IMR-90 (cell line): ENCODE data around the gene RAB11FIP4. TPM values are rescaled to one million over a fixed set of nuclear protein-coding genes. Genes with fewer than 3 reads are reported as not detected.

Experiments
- ATAC-seq: fragments of 200-7000 bp; cut with Tn5 transposase; 2 replicates; pipeline ENCODE4 v1.9.1; 2020; ENCODE audit warnings: low read depth, mild to moderate bottlenecking, moderate library complexity
- BruUV-seq: library from RNA; stranded (reverse); fragments of 400-500 nt; replicated peaks from 2 replicates; lab custom pipeline; 2021; lab: Mats Ljungman, UMichigan
- CTCF ChIA-PET: fragments of 300-600 bp; formaldehyde crosslinking; extraction: SDS; loops from one replicate; lab custom pipeline; 2021; ENCODE audit warnings: antibody characterized with exemption; lab: Yijun Ruan, JAX
- POLR2A ChIA-PET: fragments of 300-600 bp; sonication (Branson Sonifier 250); formaldehyde crosslinking; loops from one replicate; lab custom pipeline; 2022; ENCODE audit warnings: antibody characterized with exemption; ENCODE audit not compliant: unreplicated experiment; lab: Charles Lee
- DNase-seq: peaks from one replicate; pipeline ENCODE4 v3.0.0; 2013
- H2AFZ ChIP-seq: replicated peaks from 2 replicates; pipeline ENCODE3; 2013; ENCODE audit warnings: low read length, mild to moderate bottlenecking; ENCODE audit not compliant: poor library complexity
- H2AK5ac ChIP-seq: 2 replicates; pipeline ENCODE4 v1.6.1; 2013; ENCODE audit warnings: low read depth, low read length, inconsistent platforms
- H2AK9ac ChIP-seq: replicated peaks from 2 replicates; pipeline ENCODE3; 2013; ENCODE audit warnings: mild to moderate bottlenecking, low read depth, low read length, moderate library complexity; ENCODE audit not compliant: poor library complexity
- H2BK120ac ChIP-seq: 2 replicates; pipeline ENCODE4 v1.6.1; 2013; ENCODE audit warnings: low read depth, low read length, inconsistent platforms
- H2BK15ac ChIP-seq: 3 replicates; pipeline ENCODE4 v1.6.1; 2013; ENCODE audit warnings: low read depth, low read length, inconsistent platforms
- H2BK20ac ChIP-seq: 2 replicates; pipeline ENCODE4 v1.6.1; 2013; ENCODE audit warnings: low read depth, mild to moderate bottlenecking, inconsistent platforms, low read length, moderate library complexity
- H2BK5ac ChIP-seq: 2 replicates; pipeline ENCODE4 v1.6.1; 2013; ENCODE audit warnings: mild to moderate bottlenecking, low read depth, low read length, inconsistent platforms; ENCODE audit not compliant: poor library complexity, severe bottlenecking
- H3K14ac ChIP-seq: replicated peaks from 2 replicates; pipeline ENCODE4 v1.6.1; 2013; ENCODE audit warnings: low read depth, low read length, inconsistent platforms
- H3K18ac ChIP-seq: 2 replicates; pipeline ENCODE4 v1.6.1; 2013; ENCODE audit warnings: low read depth, low read length, control low read depth
- H3K23ac ChIP-seq: 2 replicates; pipeline ENCODE4 v1.6.1; 2013; ENCODE audit warnings: low read depth, low read length, inconsistent platforms
- H3K27ac ChIP-seq: 2 replicates; pipeline ENCODE4 v1.5.1; 2013; ENCODE audit warnings: mild to moderate bottlenecking, control low read depth, low read length; ENCODE audit not compliant: insufficient read depth
- H3K27me3 ChIP-seq: 2 replicates; pipeline ENCODE4 v1.6.1; 2013; ENCODE audit warnings: low read length; ENCODE audit not compliant: control insufficient read depth, insufficient read depth
- H3K36me3 ChIP-seq: 2 replicates; pipeline ENCODE4 v1.6.1; 2013; ENCODE audit warnings: low read length, mixed read lengths; ENCODE audit not compliant: control insufficient read depth, insufficient read depth
- H3K4ac ChIP-seq: 2 replicates; pipeline ENCODE4 v1.6.1; 2013; ENCODE audit warnings: low read depth, low read length, inconsistent platforms
- H3K4me1 ChIP-seq: 2 replicates; pipeline ENCODE4 v1.6.1; 2013; ENCODE audit warnings: low read length, mixed read lengths; ENCODE audit not compliant: control insufficient read depth, insufficient read depth
- H3K4me2 ChIP-seq: 2 replicates; pipeline ENCODE4 v1.6.1; 2013; ENCODE audit warnings: low read depth, mild to moderate bottlenecking, control low read depth, low read length, moderate library complexity
- H3K4me3 ChIP-seq: 2 replicates; pipeline ENCODE4 v1.5.1; 2013; ENCODE audit warnings: low read depth, mild to moderate bottlenecking, control low read depth, low read length, moderate library complexity; ENCODE audit not compliant: insufficient read depth
- H3K56ac ChIP-seq: 2 replicates; pipeline ENCODE4 v1.6.1; 2013; ENCODE audit warnings: low read length, inconsistent platforms; ENCODE audit not compliant: insufficient read depth; ENCODE audit errors: extremely low read depth
- H3K79me1 ChIP-seq, 2 experiments: 2 replicates each; pipeline ENCODE4 v1.6.1; 2013; ENCODE audit warnings: low read length in 2 of 2, inconsistent platforms in 1 of 2, low read depth in 1 of 2
- H3K9ac ChIP-seq: 2 replicates; pipeline ENCODE4 v1.6.1; 2013; ENCODE audit warnings: low read depth, low read length, control low read depth
- H3K9me1 ChIP-seq: 2 replicates; pipeline ENCODE4 v1.6.1; 2013; ENCODE audit warnings: low read length, inconsistent platforms; ENCODE audit not compliant: insufficient read depth
- H3K9me3 ChIP-seq: 2 replicates; pipeline ENCODE4 v1.6.1; 2013; ENCODE audit warnings: low read length; ENCODE audit not compliant: control insufficient read depth, insufficient read depth
- H4K20me1 ChIP-seq: 2 replicates; pipeline ENCODE4 v1.6.1; 2013; ENCODE audit warnings: low read length, inconsistent platforms; ENCODE audit not compliant: insufficient read depth
- H4K5ac ChIP-seq: 2 replicates; pipeline ENCODE4 v1.6.1; 2013; ENCODE audit warnings: mild to moderate bottlenecking, low read depth, low read length, control low read depth
- H4K8ac ChIP-seq, 2 experiments: 2 replicates each; pipeline ENCODE4 v1.6.1; 2013; ENCODE audit warnings: low read depth in 2 of 2, low read length in 2 of 2, control low read depth in 1 of 2, inconsistent platforms in 1 of 2
- H4K91ac ChIP-seq: 2 replicates; pipeline ENCODE4 v1.6.1; 2013; ENCODE audit warnings: low read depth, low read length, inconsistent platforms; ENCODE audit not compliant: insufficient read depth
- FOS ChIP-seq: fragments of 150-350 bp; IDR thresholded peaks from 2 replicates; pipeline ENCODE4 v1.6.1; 2016; ENCODE audit warnings: low read depth, low read length
- NFE2L2 ChIP-seq: fragments of 150-350 bp; IDR thresholded peaks from 2 replicates; pipeline ENCODE4 v1.6.1; 2016; ENCODE audit warnings: low read depth, mild to moderate bottlenecking, low read length
- POLR2A ChIP-seq: IDR thresholded peaks from 2 replicates; pipeline ENCODE4 v1.6.1; 2012; ENCODE audit warnings: mild to moderate bottlenecking, low read depth, low read length
- SMC3 ChIP-seq: fragments of 150-350 bp; IDR thresholded peaks from 2 replicates; pipeline ENCODE4 v1.6.1; 2016; ENCODE audit warnings: low read depth, mild to moderate bottlenecking, antibody characterized with exemption, low read length, moderate library complexity
- WGBS, 2 experiments: methylation state at CpG; one replicate each; pipeline versions ENCODE4 v1.1.5 to v1.1.7; 2013; ENCODE audit warnings: missing lambda C conversion rate in 2 of 2; ENCODE audit not compliant: insufficient read length in 1 of 2; ENCODE audit errors: extremely low coverage in 2 of 2; 5-methylcytosine and 5-hydroxymethylcytosine counted together
- dilution Hi-C: fragments of 300-500 bp; cut with HindIII; formaldehyde crosslinking; loops from one replicate; pipeline ENCODE4 v1.14.3; 2018; ENCODE audit warnings: low sequenced_read_pairs; ENCODE audit not compliant: unreplicated experiment
- in situ Hi-C: fragments of 300-500 bp; cut with MboI; formaldehyde crosslinking; loops from 3 replicates; pipeline ENCODE4 v1.14.3; 2019; ENCODE audit warnings: low sequenced_read_pairs, inconsistent platforms, mixed read lengths
- intact Hi-C: fragments of 100-400 bp; cut with micrococcal nuclease; formaldehyde crosslinking; loops from 2 replicates; pipeline ENCODE4 v1.10.0; 2022
- polyA plus RNA-seq, 3 experiments: library from polyadenylated mRNA; depleted of rRNA; stranded (reverse); fragments of >200 nt; gene quantifications; 2 replicates each; pipeline ENCODE4 v1.2.3, GENCODE V29; 2012; ENCODE audit warnings: low replicate concordance in 1 of 3
- total RNA-seq: library from RNA; depleted of rRNA; stranded (reverse); fragments of >200 nt; gene quantifications from 2 replicates; pipeline ENCODE4 v1.2.3, GENCODE V29; 2012

Gene RAB11FIP4
- total and polyA plus RNA-seq, 2 of the 4 experiments (the other 2 are of a cell fraction) = 0.68 to 1.1 TPM

DNA sequence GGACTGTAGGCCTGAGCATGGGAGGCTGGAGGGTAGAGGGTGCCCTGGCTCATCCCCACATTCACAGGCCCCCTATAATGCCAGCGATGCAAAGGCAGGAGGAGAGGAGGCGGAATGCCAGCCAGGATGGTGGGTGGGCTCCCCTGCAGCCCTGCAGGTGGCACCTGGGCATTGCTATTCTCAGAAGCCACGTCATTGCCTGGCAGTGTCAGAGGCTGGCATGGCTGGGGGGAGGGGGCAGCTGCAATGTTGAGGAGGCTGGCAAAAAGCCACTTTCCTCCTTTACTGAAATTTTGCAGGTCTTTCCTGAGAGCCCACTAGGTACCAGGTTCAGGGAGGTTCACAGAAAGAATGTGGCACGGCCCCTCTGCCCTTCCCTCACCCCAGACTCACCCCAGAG lies 36.2 kb downstream of the RAB11FIP4 start:
- H2BK5ac ChIP-seq = no peak overlapping the region
- no peaks in the 10 kb centered on the region for H3K9me1 ChIP-seq
- H3K79me1 ChIP-seq = no peaks in the 10 kb centered on the region
- H3K56ac ChIP-seq = no peak overlapping the region
- no peak overlapping the region for H3K18ac ChIP-seq
- WGBS, 2 experiments = no CpG with 5 or more reads among the region's 4 CpGs
- H3K27ac ChIP-seq = no peak overlapping the region
- no peak overlapping the region for H3K14ac ChIP-seq
- H3K4ac ChIP-seq = no peak overlapping the region
- ChIA-PET POLR2A (interaction anchor here (0.6 kb wide), 1 partner anchor 349 kb away, joined by 5 read pairs; no protein-coding TSS in a partner anchor), CTCF (interaction anchor here (1.5 kb wide), 1 partner anchor 10 kb away, joined by 4 read pairs; no protein-coding TSS in a partner anchor)
- H4K8ac ChIP-seq = no peak overlapping the region
- no peak overlapping the region for H2AK9ac ChIP-seq
- H3K9me3 ChIP-seq = no peaks in the 10 kb centered on the region; the same call in 1 of the 2 replicates
- in situ Hi-C loops (no loop called here), intact Hi-C loops (no loop called here), dilution Hi-C loops (no loop called here)
- H3K4me1 ChIP-seq = no peaks in the 10 kb centered on the region; the same call in 1 of the 2 replicates
- H2BK15ac ChIP-seq = no peak overlapping the region
- H4K91ac ChIP-seq = no peak overlapping the region
- TF ChIP-seq SMC3 (no peak), FOS (no peak), NFE2L2 (no peak), POLR2A (no peak)
- H3K23ac ChIP-seq = no peak overlapping the region
- H2AK5ac ChIP-seq = no peak overlapping the region
- DNase-seq (no peak), ATAC-seq (no peak)
- no TSS peak for BruUV-seq
- no peaks in the 10 kb centered on the region for H4K20me1 ChIP-seq
- no peak overlapping the region for H2BK120ac ChIP-seq
- no peak overlapping the region for H2AFZ ChIP-seq
- no peak overlapping the region for H4K5ac ChIP-seq
- peaks cover 58% of the 10 kb centered on the region for H3K27me3 ChIP-seq
- no peak overlapping the region for H3K9ac ChIP-seq
- no peaks in the 10 kb centered on the region for H3K36me3 ChIP-seq
- H3K4me2 ChIP-seq = no peak overlapping the region
- no peak overlapping the region for H3K4me3 ChIP-seq
- no peak overlapping the region for H2BK20ac ChIP-seq
